ENCODE results near the gene HMCN2. TPM values are rescaled to one million over a fixed set of nuclear protein-coding genes. Genes with fewer than 3 reads are reported as not detected.

HMCN2 gene
- total RNA-seq, 2 experiments from 2014 or later = not detected

- no peak overlapping the region for H3K4me2 ChIP-seq (ENCODE audit: low read length)
- no peak overlapping the region for H2AFZ ChIP-seq (ENCODE audit: low read length)
- H4K20me1 ChIP-seq (ENCODE audit: insufficient read depth, low read length) = no peaks in the 10 kb centered on the region
- TF ChIP-seq EZH2phosphoT487 (IDR thresholded peaks at IDR 0.05; ENCODE audit: borderline replicate concordance, low read depth, low read length) = no peak
- TF ChIP-seq CTCF (conservative IDR thresholded peaks at IDR 0.05; ENCODE audit: low read length) = no peak
- POLR2A ChIA-PET = no interaction called here
- no peaks in the 10 kb centered on the region for H3K9me2 ChIP-seq (ENCODE audit: insufficient read depth, low read length)
- no peaks in the 10 kb centered on the region for H3K79me2 ChIP-seq (ENCODE audit: insufficient read depth, low read depth, low read length)
- H3K36me3 ChIP-seq (ENCODE audit: insufficient read depth, low read length) = no peaks in the 10 kb centered on the region
- CTCF ChIA-PET (ENCODE audit: unreplicated experiment) = no interaction called here
- H3K4me3 ChIP-seq (ENCODE audit: low read depth, low read length, poor library complexity, severe bottlenecking) = no peak overlapping the region
- no peaks in the 10 kb centered on the region for H3K4me1 ChIP-seq (ENCODE audit: insufficient read depth, low read length, poor library complexity, severe bottlenecking)
- H3K9me3 ChIP-seq (ENCODE audit: low read length) = no peaks in the 10 kb centered on the region
- intact Hi-C loops (cut with micrococcal nuclease; ENCODE audit: unreplicated experiment) = no loop called here
- DNase-seq (ENCODE audit: low spot score) = no peak
- no TSS peak for BruUV-seq (replicated peaks)
- no peak overlapping the region for H3K27ac ChIP-seq (ENCODE audit: low read depth, low read length, poor library complexity, severe bottlenecking)
These were observed 214.0 kb downstream of the HMCN2 start for GRCh38 chr9:130479587-130479986.

- no peaks in the 10 kb centered on the region for H3K36me3 ChIP-seq (ENCODE audit: insufficient read depth, low read length)
- H3K9me3 ChIP-seq (ENCODE audit: low read length) = no peaks in the 10 kb centered on the region
- no peak for DNase-seq (ENCODE audit: low spot score)
- POLR2A ChIA-PET = no interaction called here
- BruUV-seq (replicated peaks) = no TSS peak
- no peak overlapping the region for H3K27ac ChIP-seq (ENCODE audit: low read depth, low read length, poor library complexity, severe bottlenecking)
- no peak overlapping the region for H3K4me3 ChIP-seq (ENCODE audit: low read depth, low read length, poor library complexity, severe bottlenecking)
- no peaks in the 10 kb centered on the region for H3K4me1 ChIP-seq (ENCODE audit: insufficient read depth, low read length, poor library complexity, severe bottlenecking)
- H3K9me2 ChIP-seq (ENCODE audit: insufficient read depth, low read length) = no peaks in the 10 kb centered on the region
- TF ChIP-seq EZH2phosphoT487 (IDR thresholded peaks at IDR 0.05; ENCODE audit: borderline replicate concordance, low read depth, low read length) (no peak), CTCF (conservative IDR thresholded peaks at IDR 0.05; ENCODE audit: low read length) (no peak)
- H3K79me2 ChIP-seq (ENCODE audit: insufficient read depth, low read depth, low read length) = no peaks in the 10 kb centered on the region
- H2AFZ ChIP-seq (ENCODE audit: low read length) = no peak overlapping the region
- H4K20me1 ChIP-seq (ENCODE audit: insufficient read depth, low read length) = no peaks in the 10 kb centered on the region
- CTCF ChIA-PET (ENCODE audit: unreplicated experiment) = no interaction called here
- H3K4me2 ChIP-seq (ENCODE audit: low read length) = no peak overlapping the region
- intact Hi-C loops (cut with micrococcal nuclease; ENCODE audit: unreplicated experiment) = no loop called here
These were observed 215.1 kb downstream of the HMCN2 start for GRCh38 chr9:130480673-130481072.

- H3K27ac ChIP-seq (ENCODE audit: low read depth, low read length, poor library complexity, severe bottlenecking) = no peak overlapping the region
- ChIA-PET CTCF (ENCODE audit: unreplicated experiment) (no interaction called here), POLR2A (no interaction called here)
- H3K79me2 ChIP-seq (ENCODE audit: insufficient read depth, low read depth, low read length) = no peaks in the 10 kb centered on the region
- H3K4me3 ChIP-seq (ENCODE audit: low read depth, low read length, poor library complexity, severe bottlenecking) = no peak overlapping the region
- H3K4me2 ChIP-seq (ENCODE audit: low read length) = no peak overlapping the region
- TF ChIP-seq EZH2phosphoT487 (IDR thresholded peaks at IDR 0.05; ENCODE audit: borderline replicate concordance, low read depth, low read length) (no peak), CTCF (conservative IDR thresholded peaks at IDR 0.05; ENCODE audit: low read length) (no peak)
- H3K36me3 ChIP-seq (ENCODE audit: insufficient read depth, low read length) = no peaks in the 10 kb centered on the region
- no peaks in the 10 kb centered on the region for H3K9me3 ChIP-seq (ENCODE audit: low read length)
- H4K20me1 ChIP-seq (ENCODE audit: insufficient read depth, low read length) = no peaks in the 10 kb centered on the region
- no peaks in the 10 kb centered on the region for H3K4me1 ChIP-seq (ENCODE audit: insufficient read depth, low read length, poor library complexity, severe bottlenecking)
- intact Hi-C loops (cut with micrococcal nuclease; ENCODE audit: unreplicated experiment) = no loop called here
- H2AFZ ChIP-seq (ENCODE audit: low read length) = no peak overlapping the region
- no peaks in the 10 kb centered on the region for H3K9me2 ChIP-seq (ENCODE audit: insufficient read depth, low read length)
- no TSS peak for BruUV-seq (replicated peaks)
- DNase-seq (ENCODE audit: low spot score) = no peak
These were observed 216.9 kb downstream of the HMCN2 start for GRCh38 chr9:130482463-130482862.

All from OCI-LY7 (cell line).